ENCODE measurements around the gene RNF8.

The RNF8 gene

DNA sequence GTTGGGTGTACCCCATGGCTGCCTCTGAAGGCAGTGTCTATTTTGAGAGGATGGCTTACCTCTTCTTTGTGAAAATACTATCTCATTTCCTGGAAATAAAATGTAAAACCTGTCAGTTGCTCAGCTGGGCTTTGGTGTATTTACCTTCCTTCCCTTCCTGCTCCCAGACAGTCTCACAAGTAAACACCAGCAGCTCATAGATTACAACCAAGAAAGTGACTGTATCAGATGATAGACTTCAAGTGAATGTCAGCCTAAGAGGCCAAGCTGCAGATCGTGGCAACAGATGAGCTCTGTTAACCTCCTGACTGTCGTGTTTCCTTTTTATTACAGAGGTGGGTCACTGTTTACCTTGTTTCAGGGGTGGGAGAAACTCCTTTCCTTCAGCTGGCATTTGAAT is 37.3 kb downstream of the RNF8 start:
- Histone ChIP-seq H3K4me1 (ENCODE audit: insufficient read depth, low read length) (no peaks in the 10 kb centered on the region), H3K27me3 (ENCODE audit: insufficient read depth, low read length, poor library complexity) (no peaks in the 10 kb centered on the region), H3K4me3 (ENCODE audit: low read depth in 1 of 2, low read length in 2 of 2) (no peak overlapping the region), H3K27ac (ENCODE audit: low read length) (no peak overlapping the region), H3K9ac (ENCODE audit: low read depth, low read length) (no peak overlapping the region), H3K36me3 (ENCODE audit: insufficient read depth, low read length) (peaks cover 75% of the 10 kb centered on the region), H3K9me3 (ENCODE audit: insufficient read depth, low read length, severe bottlenecking) (no peaks in the 10 kb centered on the region), H4K20me1 (ENCODE audit: insufficient read depth, low read length) (no peaks in the 10 kb centered on the region), H2AFZ (ENCODE audit: low read depth, low read length) (no peak overlapping the region), H3K79me2 (ENCODE audit: insufficient read depth, low read length) (no peaks in the 10 kb centered on the region), H3K4me2 (ENCODE audit: insufficient read depth, low read length) (no peak overlapping the region)
- DNase-seq (no peak), ATAC-seq (ENCODE audit: insufficient read depth, low read depth) (no peak)
- TF ChIP-seq CTCF (IDR thresholded peaks at IDR 0.05; ENCODE audit: borderline replicate concordance, extremely low read depth, low read length, poor library complexity, severe bottlenecking) (no peak), EZH2 (IDR thresholded peaks at IDR 0.05; ENCODE audit: borderline replicate concordance, low read depth, low read length, severe bottlenecking) (no peak)

DNA sequence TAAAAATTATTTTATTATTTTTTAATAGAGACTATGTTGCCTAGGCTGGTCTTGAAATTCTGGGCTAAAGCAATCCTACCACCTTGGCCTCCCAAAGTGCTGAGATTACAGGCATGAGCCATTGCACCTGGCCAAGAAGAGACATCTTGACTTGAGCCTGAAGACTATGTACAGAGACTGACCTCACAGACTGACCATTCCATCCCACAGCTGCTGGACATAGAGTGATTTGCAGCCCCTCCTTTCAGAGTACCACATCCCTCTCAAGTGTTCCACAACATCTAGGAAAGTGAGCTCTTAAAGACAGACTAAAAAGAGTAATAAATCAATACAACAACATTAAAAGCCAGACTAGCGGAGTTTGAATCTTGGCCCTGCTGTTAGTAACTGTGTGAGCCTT is 39.0 kb downstream of the RNF8 start:
- no peak overlapping the region for H3K4me3 ChIP-seq (ENCODE audit: low read depth in 1 of 2, low read length in 2 of 2)
- DNase-seq (no peak), ATAC-seq (ENCODE audit: insufficient read depth, low read depth) (no peak)
- H3K9me3 ChIP-seq (ENCODE audit: insufficient read depth, low read length, severe bottlenecking), result no peaks in the 10 kb centered on the region
- no peak overlapping the region for H3K4me2 ChIP-seq (ENCODE audit: insufficient read depth, low read length)
- no peaks in the 10 kb centered on the region for H3K27me3 ChIP-seq (ENCODE audit: insufficient read depth, low read length, poor library complexity)
- no peak overlapping the region for H3K27ac ChIP-seq (ENCODE audit: low read length)
- H3K4me1 ChIP-seq (ENCODE audit: insufficient read depth, low read length), result no peaks in the 10 kb centered on the region
- H2AFZ ChIP-seq (ENCODE audit: low read depth, low read length), result no peak overlapping the region
- H3K36me3 ChIP-seq (ENCODE audit: insufficient read depth, low read length), result peaks cover 59% of the 10 kb centered on the region
- no peaks in the 10 kb centered on the region for H3K79me2 ChIP-seq (ENCODE audit: insufficient read depth, low read length)
- H4K20me1 ChIP-seq (ENCODE audit: insufficient read depth, low read length), result no peaks in the 10 kb centered on the region
- no peak for TF ChIP-seq EZH2 (IDR thresholded peaks at IDR 0.05; ENCODE audit: borderline replicate concordance, low read depth, low read length, severe bottlenecking)
- no peak for TF ChIP-seq CTCF (IDR thresholded peaks at IDR 0.05; ENCODE audit: borderline replicate concordance, extremely low read depth, low read length, poor library complexity, severe bottlenecking)
- no peak overlapping the region for H3K9ac ChIP-seq (ENCODE audit: low read depth, low read length)

DNA sequence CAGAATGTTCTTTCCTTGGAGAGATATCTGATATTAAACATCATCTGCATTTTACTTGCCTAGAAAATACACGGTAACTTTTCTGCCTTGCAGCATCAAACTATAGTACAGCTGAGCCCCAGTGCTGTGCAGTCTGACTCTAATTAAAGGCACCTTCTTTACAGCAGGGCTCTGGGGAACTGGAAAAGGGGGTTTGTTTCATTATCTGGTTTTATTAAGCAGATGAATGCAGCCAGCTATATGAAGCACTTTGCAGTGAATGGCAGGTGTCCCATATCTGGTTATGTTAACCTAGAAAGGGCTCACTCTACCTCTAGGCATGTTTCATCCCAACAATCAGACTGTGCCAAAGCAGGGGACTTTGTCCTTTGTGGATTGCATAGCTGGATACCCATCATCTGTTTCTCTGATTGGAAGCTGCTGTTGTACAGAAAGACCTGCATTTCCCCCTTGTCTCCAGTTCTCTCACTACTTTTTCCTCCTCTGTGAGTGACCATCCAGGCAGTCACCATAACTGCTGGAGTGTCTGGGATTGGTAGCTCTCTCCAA is 39.7 kb downstream of the RNF8 start:
- ATAC-seq (ENCODE audit: insufficient read depth, low read depth) (no peak), DNase-seq (no peak)
- H3K27me3 ChIP-seq (ENCODE audit: insufficient read depth, low read length, poor library complexity), result no peaks in the 10 kb centered on the region
- H3K36me3 ChIP-seq (ENCODE audit: insufficient read depth, low read length), result peaks cover 53% of the 10 kb centered on the region
- no peak overlapping the region for H3K9ac ChIP-seq (ENCODE audit: low read depth, low read length)
- no peaks in the 10 kb centered on the region for H3K9me3 ChIP-seq (ENCODE audit: insufficient read depth, low read length, severe bottlenecking)
- H3K4me3 ChIP-seq (ENCODE audit: low read depth in 1 of 2, low read length in 2 of 2), result no peak overlapping the region
- no peak for TF ChIP-seq CTCF (IDR thresholded peaks at IDR 0.05; ENCODE audit: borderline replicate concordance, extremely low read depth, low read length, poor library complexity, severe bottlenecking)
- TF ChIP-seq EZH2 (IDR thresholded peaks at IDR 0.05; ENCODE audit: borderline replicate concordance, low read depth, low read length, severe bottlenecking), result no peak
- H4K20me1 ChIP-seq (ENCODE audit: insufficient read depth, low read length), result no peaks in the 10 kb centered on the region
- no peaks in the 10 kb centered on the region for H3K79me2 ChIP-seq (ENCODE audit: insufficient read depth, low read length)
- no peak overlapping the region for H3K27ac ChIP-seq (ENCODE audit: low read length)
- H3K4me2 ChIP-seq (ENCODE audit: insufficient read depth, low read length), result no peak overlapping the region
- H2AFZ ChIP-seq (ENCODE audit: low read depth, low read length), result no peak overlapping the region
- H3K4me1 ChIP-seq (ENCODE audit: insufficient read depth, low read length), result no peaks in the 10 kb centered on the region
